ENCODE results near the gene TMSB10. TPM values are rescaled to one million over a fixed set of nuclear protein-coding genes. Genes with fewer than 3 reads are reported as not detected.
"Not testable (repeated sequence)": the region's sequence is repeated elsewhere in the genome, so short reads cannot be mapped to it uniquely, and the experiment has no call there.

The TMSB10 gene
- total RNA-seq, 2 experiments from 2014 or later = 869 to 1,901 TPM

GRCh38 chr2:84917821-84918220, 12.4 kb downstream of the TMSB10 start:
- ChIA-PET CTCF (ENCODE audit: unreplicated experiment) (interaction anchor here (1.0 kb wide), 1 partner anchor 9 kb away, joined by 4 read pairs; no protein-coding TSS in a partner anchor), POLR2A (interaction anchor here (0.8 to 3.8 kb wide), 3 partner anchors 11 to 36 kb away, joined by 4 to 41 read pairs (median 5); partner anchors contain the start of gene TMSB10)
- H4K20me1 ChIP-seq (ENCODE audit: insufficient read depth, low read length); intact Hi-C loops (cut with micrococcal nuclease; ENCODE audit: unreplicated experiment); H3K79me2 ChIP-seq (ENCODE audit: insufficient read depth, low read depth, low read length); H3K9me3 ChIP-seq (ENCODE audit: low read length); H3K4me3 ChIP-seq (ENCODE audit: low read depth, low read length, poor library complexity, severe bottlenecking); H3K9me2 ChIP-seq (ENCODE audit: insufficient read depth, low read length); H3K4me2 ChIP-seq (ENCODE audit: low read length); DNase-seq (ENCODE audit: low spot score); BruUV-seq (replicated peaks); H3K36me3 ChIP-seq (ENCODE audit: insufficient read depth, low read length); H3K27ac ChIP-seq (ENCODE audit: low read depth, low read length, poor library complexity, severe bottlenecking): not testable (repeated sequence)
- peak overlapping the region; percentile 90; the same call in 1 of the 2 replicates for H2AFZ ChIP-seq (ENCODE audit: low read length)
- H3K4me1 ChIP-seq (ENCODE audit: insufficient read depth, low read length, poor library complexity, severe bottlenecking) = peaks cover 25% of the 10 kb centered on the region

- no peaks in the 10 kb centered on the region for H4K20me1 ChIP-seq (ENCODE audit: insufficient read depth, low read length)
- H2AFZ ChIP-seq (ENCODE audit: low read length) = peak overlapping the region; percentile 90
- no peak overlapping the region for H3K27ac ChIP-seq (ENCODE audit: low read depth, low read length, poor library complexity, severe bottlenecking)
- H3K79me2 ChIP-seq (ENCODE audit: insufficient read depth, low read depth, low read length) = no peaks in the 10 kb centered on the region
- TF ChIP-seq CTCF (conservative IDR thresholded peaks at IDR 0.05; ENCODE audit: low read length) (no peak), EZH2phosphoT487 (IDR thresholded peaks at IDR 0.05; ENCODE audit: borderline replicate concordance, low read depth, low read length) (no peak)
- POLR2A ChIA-PET = interaction anchor here (0.8 to 3.8 kb wide), 4 partner anchors 11 to 1510 kb away, joined by 3 to 41 read pairs (median 4); partner anchors contain the start of gene TMSB10
- H3K9me3 ChIP-seq (ENCODE audit: low read length) = no peaks in the 10 kb centered on the region
- peaks cover 25% of the 10 kb centered on the region for H3K4me1 ChIP-seq (ENCODE audit: insufficient read depth, low read length, poor library complexity, severe bottlenecking)
- no peaks in the 10 kb centered on the region for H3K9me2 ChIP-seq (ENCODE audit: insufficient read depth, low read length)
- CTCF ChIA-PET (ENCODE audit: unreplicated experiment) = no interaction called here
- intact Hi-C loops (cut with micrococcal nuclease; ENCODE audit: unreplicated experiment) = no loop called here
- H3K4me2 ChIP-seq (ENCODE audit: low read length) = peak overlapping the region; percentile 62; the same call in 1 of the 2 replicates
- BruUV-seq (replicated peaks) = no TSS peak
- H3K36me3 ChIP-seq (ENCODE audit: insufficient read depth, low read length) = no peaks in the 10 kb centered on the region
- no peak for DNase-seq (ENCODE audit: low spot score)
- H3K4me3 ChIP-seq (ENCODE audit: low read depth, low read length, poor library complexity, severe bottlenecking) = no peak overlapping the region
Measured at GRCh38 chr2:84918430-84918829, 13.0 kb downstream of the TMSB10 start.

GRCh38 chr2:84919885-84920580, 14.6 kb downstream of the TMSB10 start:
- Histone ChIP-seq H3K4me1 (ENCODE audit: insufficient read depth, low read length, poor library complexity, severe bottlenecking) (peaks cover 39% of the 10 kb centered on the region), H3K27ac (ENCODE audit: low read depth, low read length, poor library complexity, severe bottlenecking) (peak overlapping the region; percentile 71), H3K36me3 (ENCODE audit: insufficient read depth, low read length) (no peaks in the 10 kb centered on the region), H2AFZ (ENCODE audit: low read length) (peak overlapping the region; percentile 90), H3K9me3 (ENCODE audit: low read length) (no peaks in the 10 kb centered on the region), H3K79me2 (ENCODE audit: insufficient read depth, low read depth, low read length) (no peaks in the 10 kb centered on the region), H3K4me3 (ENCODE audit: low read depth, low read length, poor library complexity, severe bottlenecking) (peak overlapping the region; percentile 23), H3K9me2 (ENCODE audit: insufficient read depth, low read length) (no peaks in the 10 kb centered on the region), H4K20me1 (ENCODE audit: insufficient read depth, low read length) (no peaks in the 10 kb centered on the region), H3K4me2 (ENCODE audit: low read length) (peak overlapping the region; percentile 62)
- ChIA-PET CTCF (ENCODE audit: unreplicated experiment) (interaction anchor here (0.6 kb wide), 1 partner anchor 8 kb away, joined by 3 read pairs; no protein-coding TSS in a partner anchor), POLR2A (interaction anchor here (0.5 to 3.8 kb wide), 8 partner anchors 12 to 639 kb away, joined by 3 to 41 read pairs (median 4); partner anchors contain the start of gene TMSB10)
- TF ChIP-seq CTCF (conservative IDR thresholded peaks at IDR 0.05; ENCODE audit: low read length) (no peak), EZH2phosphoT487 (IDR thresholded peaks at IDR 0.05; ENCODE audit: borderline replicate concordance, low read depth, low read length) (no peak)
- BruUV-seq (replicated peaks) = no TSS peak
- intact Hi-C loops (cut with micrococcal nuclease; ENCODE audit: unreplicated experiment) = no loop called here
- DNase-seq (ENCODE audit: low spot score) = peak; percentile 38
